H1 (cell line): ENCODE results near the gene ACTR2. TPM values are rescaled to one million over a fixed set of nuclear protein-coding genes. Genes with fewer than 3 reads are reported as not detected.

Experiments
- CTCF ChIA-PET: fragments of 300-600 bp; sonication (Branson Sonifier 250); formaldehyde crosslinking; loops from one replicate; lab custom pipeline; 2021; ENCODE audit not compliant: partially characterized antibody; lab: Charles Lee
- POLR2A ChIA-PET: fragments of 300-600 bp; sonication (Branson Sonifier 250); formaldehyde crosslinking; loops from one replicate; lab custom pipeline; 2021; ENCODE audit warnings: inconsistent platforms; ENCODE audit not compliant: partially characterized antibody; lab: Charles Lee
- DNase-seq, 2 experiments: peaks; one replicate each; pipeline versions ENCODE4 v3.0.0 to v3.0.0-alpha.2; 2010 to 2022; ENCODE audit warnings: low spot score in 2 of 2, low read depth in 1 of 2, mixed read lengths in 1 of 2
- FAIRE-seq: peaks from 2 replicates; lab custom pipeline; 2011; peaks lifted over from hg19 to GRCh38; lab: Jason Lieb, UNC
- H2AFZ ChIP-seq: 2 replicates; pipeline ENCODE4 v1.8.1; 2012; ENCODE audit warnings: low read length, inconsistent platforms
- H2AK5ac ChIP-seq: 2 replicates; pipeline ENCODE4 v1.6.1; 2013; ENCODE audit warnings: low read depth, low read length
- H2BK120ac ChIP-seq: replicated peaks from 2 replicates; pipeline ENCODE3; 2013; ENCODE audit warnings: low read depth, low read length, inconsistent platforms
- H2BK12ac ChIP-seq: 2 replicates; pipeline ENCODE4 v1.6.1; 2013; ENCODE audit warnings: low read depth, low read length
- H2BK15ac ChIP-seq: 2 replicates; pipeline ENCODE4 v1.6.1; 2013; ENCODE audit warnings: low read length
- H2BK20ac ChIP-seq: 2 replicates; pipeline ENCODE4 v1.6.1; 2013; ENCODE audit warnings: low read length
- H2BK5ac ChIP-seq: 2 replicates; pipeline ENCODE4 v1.6.1; 2013; ENCODE audit warnings: low read depth, low read length
- H3K14ac ChIP-seq: 2 replicates; pipeline ENCODE4 v1.6.1; 2013; ENCODE audit warnings: inconsistent platforms; ENCODE audit not compliant: insufficient read length
- H3K18ac ChIP-seq: 2 replicates; pipeline ENCODE4 v1.6.1; 2013; ENCODE audit warnings: low read length; ENCODE audit errors: extremely low read depth
- H3K23ac ChIP-seq: 2 replicates; pipeline ENCODE4 v1.6.1; 2013; ENCODE audit warnings: inconsistent platforms; ENCODE audit not compliant: insufficient read length
- H3K23me2 ChIP-seq: 2 replicates; pipeline ENCODE4 v1.6.1; 2013; ENCODE audit warnings: low read depth, low read length
- H3K27ac ChIP-seq: 2 replicates; pipeline ENCODE4 v1.6.1; 2011; ENCODE audit warnings: low read depth, low read length, inconsistent platforms
- H3K27me3 ChIP-seq, 4 experiments: replicated peaks in 1 of 4; 1 replicate in 1 of 4; 2 replicates in 3 of 4; pipeline versions ENCODE4 v1.6.1 to v1.8.1; 2011 to 2013; ENCODE audit warnings: low read length in 3 of 4, mild to moderate bottlenecking in 3 of 4, inconsistent platforms in 2 of 4, mixed read lengths in 2 of 4, moderate library complexity in 1 of 4; ENCODE audit not compliant: control insufficient read depth in 3 of 4, insufficient read depth in 3 of 4; ENCODE audit errors: extremely low read depth in 1 of 4
- H3K36me3 ChIP-seq, 4 experiments: 2 replicates each; pipeline versions ENCODE4 v1.6.1 to v1.8.1; 2011 to 2013; ENCODE audit warnings: mild to moderate bottlenecking in 4 of 4, low read length in 3 of 4, moderate library complexity in 2 of 4, control low read depth in 1 of 4, inconsistent platforms in 1 of 4; ENCODE audit not compliant: insufficient read depth in 4 of 4, control insufficient read depth in 2 of 4
- H3K4ac ChIP-seq: replicated peaks from 2 replicates; pipeline ENCODE3; 2013; ENCODE audit warnings: low read length, low read depth, mixed read lengths, inconsistent platforms; ENCODE audit not compliant: insufficient read length
- H3K4me1 ChIP-seq, 4 experiments: replicated peaks in 1 of 4; 1 replicate in 1 of 4; 2 replicates in 3 of 4; pipeline versions ENCODE4 v1.6.1 to v1.8.1; 2011 to 2013; ENCODE audit warnings: low read length in 3 of 4, inconsistent platforms in 2 of 4, mixed read lengths in 1 of 4; ENCODE audit not compliant: insufficient read depth in 4 of 4, control insufficient read depth in 3 of 4
- H3K4me2 ChIP-seq, 2 experiments: 2 replicates each; pipeline versions ENCODE4 v1.6.1 to v1.8.1; 2011 to 2013; ENCODE audit warnings: low read depth in 2 of 2, low read length in 2 of 2, control low read depth in 1 of 2, inconsistent platforms in 1 of 2, mild to moderate bottlenecking in 1 of 2; ENCODE audit not compliant: insufficient read depth in 1 of 2
- H3K4me3 ChIP-seq, 4 experiments: fragments of 200-600, 300-600 bp in 1 of 4; sonication (generic), shearing (Covaris generic), sonication (Bioruptor Twin) in 1 of 4; 2 replicates each; pipeline versions ENCODE4 v1.5.1 to v1.8.1; 2011 to 2016; ENCODE audit warnings: low read length in 4 of 4, low read depth in 3 of 4, control low read depth in 2 of 4, inconsistent platforms in 2 of 4, mild to moderate bottlenecking in 2 of 4, mixed read lengths in 1 of 4, moderate library complexity in 1 of 4; ENCODE audit not compliant: insufficient read depth in 2 of 4; ENCODE audit errors: extremely low read depth in 1 of 4
- H3K56ac ChIP-seq: replicated peaks from 2 replicates; pipeline ENCODE3; 2013; ENCODE audit warnings: low read depth, mild to moderate bottlenecking, mixed read lengths, low read length, inconsistent platforms; ENCODE audit not compliant: insufficient read length
- H3K79me1 ChIP-seq: 2 replicates; pipeline ENCODE4 v1.6.1; 2013; ENCODE audit warnings: low read depth, low read length, control low read depth
- H3K79me2 ChIP-seq, 2 experiments: 2 replicates each; pipeline versions ENCODE4 v1.6.1 to v1.8.1; 2012 to 2013; ENCODE audit warnings: low read length in 2 of 2, mild to moderate bottlenecking in 2 of 2, inconsistent platforms in 1 of 2; ENCODE audit not compliant: insufficient read depth in 2 of 2, control insufficient read depth in 1 of 2
- H3K9ac ChIP-seq, 4 experiments: replicated peaks in 1 of 4; 1 replicate in 1 of 4; 2 replicates in 3 of 4; pipeline versions ENCODE4 v1.6.1 to v1.8.1; 2011 to 2013; ENCODE audit warnings: low read depth in 3 of 4, low read length in 3 of 4, control low read depth in 2 of 4, mild to moderate bottlenecking in 2 of 4, moderate library complexity in 2 of 4, inconsistent platforms in 1 of 4; ENCODE audit errors: extremely low read depth in 1 of 4
- H3K9me3 ChIP-seq, 2 experiments: 2 replicates each; pipeline versions ENCODE4 v1.6.1 to v1.8.1; 2012 to 2013; ENCODE audit warnings: mild to moderate bottlenecking in 2 of 2, moderate library complexity in 2 of 2, control low read depth in 1 of 2, inconsistent platforms in 1 of 2, low read depth in 1 of 2, low read length in 1 of 2, mixed read lengths in 1 of 2; ENCODE audit not compliant: insufficient read depth in 2 of 2
- H4K20me1 ChIP-seq, 2 experiments: replicated peaks in 1 of 2; 2 replicates each; pipeline versions ENCODE3 to v1.8.1; 2011 to 2013; ENCODE audit warnings: inconsistent platforms in 2 of 2, low read length in 2 of 2, mild to moderate bottlenecking in 1 of 2; ENCODE audit not compliant: insufficient read depth in 2 of 2, control insufficient read depth in 1 of 2
- H4K5ac ChIP-seq: 2 replicates; pipeline ENCODE4 v1.6.1; 2013; ENCODE audit warnings: low read length, low read depth, mixed read lengths, inconsistent platforms; ENCODE audit not compliant: insufficient read length
- H4K8ac ChIP-seq: 2 replicates; pipeline ENCODE4 v1.8.0; 2013; ENCODE audit warnings: mild to moderate bottlenecking, moderate library complexity, low read length, inconsistent platforms; ENCODE audit not compliant: insufficient read depth; ENCODE audit errors: extremely low read depth
- H4K91ac ChIP-seq: replicated peaks from 2 replicates; pipeline ENCODE3; 2013; ENCODE audit warnings: low read length, mixed read lengths, inconsistent platforms; ENCODE audit not compliant: insufficient read length
- CTBP2 ChIP-seq: IDR thresholded peaks from 2 replicates; pipeline ENCODE4 v1.7.0; 2011; ENCODE audit warnings: borderline replicate concordance, mild to moderate bottlenecking, moderate library complexity, mixed read lengths, low read length; ENCODE audit not compliant: insufficient read depth, insufficient read length
- EGR1 ChIP-seq: IDR thresholded peaks from 2 replicates; pipeline ENCODE4 v1.6.1; 2011; ENCODE audit warnings: low read depth, low read length, borderline replicate concordance
- EP300 ChIP-seq, 2 experiments: IDR thresholded peaks; 1 replicate in 1 of 2; 2 replicates in 1 of 2; pipeline ENCODE4 v1.6.1; 2011 to 2012; ENCODE audit warnings: low read depth in 2 of 2, low read length in 2 of 2, mild to moderate bottlenecking in 2 of 2, borderline replicate concordance in 1 of 2, inconsistent platforms in 1 of 2, moderate library complexity in 1 of 2
- KDM5A ChIP-seq: fragments of 200-600 bp; IDR thresholded peaks from 2 replicates; pipeline ENCODE4 v1.7.1; 2012; ENCODE audit warnings: mild to moderate bottlenecking, low read length, inconsistent platforms, mixed read lengths
- POLR2A ChIP-seq, 2 experiments: IDR thresholded peaks; 1 replicate in 1 of 2; 2 replicates in 1 of 2; pipeline ENCODE4 v1.6.1; 2011; ENCODE audit warnings: low read depth in 2 of 2, low read length in 2 of 2, mild to moderate bottlenecking in 2 of 2; ENCODE audit errors: control extremely low read depth in 1 of 2
- POLR2AphosphoS5 ChIP-seq: IDR thresholded peaks from 2 replicates; pipeline ENCODE4 v1.6.1; 2011; ENCODE audit warnings: low read depth, low read length
- RAD21 ChIP-seq, 2 experiments: IDR thresholded peaks in 1 of 2; conservative IDR thresholded peaks in 1 of 2; 2 replicates each; pipeline ENCODE4 v1.6.1; 2011; ENCODE audit warnings: low read depth in 2 of 2, low read length in 2 of 2, improper control_type of control experiment in 1 of 2, inconsistent platforms in 1 of 2, mild to moderate bottlenecking in 1 of 2, moderate library complexity in 1 of 2
- RFX5 ChIP-seq: IDR thresholded peaks from 2 replicates; pipeline ENCODE4 v1.6.1; 2011; ENCODE audit warnings: low read depth, low read length, improper control_type of control experiment, borderline replicate concordance
- TCF12 ChIP-seq: IDR thresholded peaks from 2 replicates; pipeline ENCODE4 v1.6.1; 2011; ENCODE audit warnings: low read depth, mild to moderate bottlenecking, low read length
- TEAD4 ChIP-seq: IDR thresholded peaks from 2 replicates; pipeline ENCODE4 v1.6.1; 2012; ENCODE audit warnings: low read depth, low read length, inconsistent platforms, mixed read lengths
- WGBS, 2 experiments: shearing (Covaris generic) in 1 of 2; methylation state at CpG; one replicate each; pipeline versions ENCODE4 v1.1.6 to v1.1.7; 2013 to 2015; ENCODE audit warnings: low lambda C conversion rate in 2 of 2, mixed read lengths in 2 of 2, inconsistent platforms in 1 of 2, low coverage in 1 of 2, missing lambda C conversion rate in 1 of 2; ENCODE audit not compliant: insufficient replicate concordance in 2 of 2, insufficient coverage in 1 of 2, insufficient read length in 1 of 2; ENCODE audit errors: extremely low coverage in 1 of 2, missing lambda C conversion rate in 1 of 2; 5-methylcytosine and 5-hydroxymethylcytosine counted together
- polyA plus RNA-seq, 7 experiments: library from polyadenylated mRNA; depleted of rRNA in 3 of 7; stranded (reverse) in 5 of 7; unstranded in 2 of 7; fragments of >200 nt in 5 of 7; fragments of 200-250 nt in 2 of 7; gene quantifications; 1 replicate in 5 of 7; 2 replicates in 1 of 7; 4 replicates in 1 of 7; pipeline versions ENCODE4 v1.2.1 to v1.2.3, GENCODE V29; 2011 to 2013; ENCODE audit warnings: missing spikeins in 2 of 7, mixed read lengths in 2 of 7
- total RNA-seq: library from RNA; stranded (reverse); fragmentation: NEBNext Ultra II Directional; extraction: Animal tissue kit (Norgen Biotek cat#: 25700); gene quantifications from 2 replicates; pipeline ENCODE4 v1.2.1, GENCODE V29; 2021
- TF ChIP-seq, protein P1 (sequence below), 3 experiments: IDR thresholded peaks; 1 replicate in 2 of 3; 2 replicates in 1 of 3; pipeline versions ENCODE4 v1.5.1 to v1.6.1; 2011; ENCODE audit warnings: low read length in 3 of 3, mild to moderate bottlenecking in 3 of 3, inconsistent platforms in 2 of 3, low read depth in 1 of 3, moderate library complexity in 1 of 3; ENCODE audit not compliant: insufficient read depth in 1 of 3; ENCODE audit errors: control extremely low read depth in 1 of 3

ACTR2 gene
- total and polyA plus RNA-seq, 2 of the 8 experiments (the other 6 are each of a cell fraction or from before 2014, with no cell fraction given), result 28.3 to 171 TPM

DNA sequence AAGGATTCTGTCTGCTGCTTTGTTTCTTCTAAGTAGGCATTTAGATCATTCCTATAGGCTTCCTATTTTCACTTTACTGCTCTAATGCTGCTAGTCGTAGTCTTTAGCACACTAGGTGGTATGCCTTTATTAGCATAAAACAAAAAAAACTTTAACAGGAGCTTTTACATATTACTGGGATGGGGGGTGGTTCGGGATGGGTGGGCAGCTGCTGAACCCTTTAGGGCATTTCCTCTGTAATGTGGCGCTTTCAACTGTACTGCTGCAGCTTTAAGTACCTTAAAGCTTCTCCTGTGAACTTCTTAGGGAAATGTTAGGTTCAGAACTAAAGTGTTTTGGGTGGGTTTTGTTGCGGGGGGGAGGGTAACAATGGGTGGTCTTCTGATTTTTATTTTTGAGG, 41.3 kb downstream of the ACTR2 start:
- Histone ChIP-seq H4K20me1 (peaks cover 2 to 10% of the 10 kb centered on the region in 2 experiments), H2BK5ac (no peak overlapping the region), H3K79me1 (no peaks in the 10 kb centered on the region), H3K56ac (no peak overlapping the region), H3K36me3 (peaks cover 0 to 23% (median 12%) of the 10 kb centered on the region in 4 experiments; a peak in 6 of 8 replicates), H4K91ac (no peak overlapping the region), H2AK5ac (no peak overlapping the region), H3K14ac (no peak overlapping the region), H4K8ac (no peak overlapping the region), H2BK120ac (no peak overlapping the region), H3K27ac (no peak overlapping the region), H3K9me3 (no peaks in the 10 kb centered on the region), H3K23me2 (no peaks in the 10 kb centered on the region), H3K4me2 (no peak overlapping the region), H4K5ac (no peak overlapping the region), H3K9ac (no peak overlapping the region), H3K4me1 (peaks cover 0 to 4% (median 2%) of the 10 kb centered on the region in 4 experiments; a peak in 1 of 7 replicates), H3K4ac (no peak overlapping the region), H3K23ac (no peak overlapping the region), H2BK20ac (no peak overlapping the region), H3K79me2 (no peaks in the 10 kb centered on the region), H3K27me3 (peaks cover 4 to 21% (median 17%) of the 10 kb centered on the region in 4 experiments), H2BK12ac (no peak overlapping the region), H3K18ac (no peak overlapping the region), H2AFZ (no peak overlapping the region), H2BK15ac (no peak overlapping the region), H3K4me3 (no peak overlapping the region)
- FAIRE-seq (no peak), DNase-seq (no peak)
- POLR2A ChIA-PET, result interaction anchor here (1.9 kb wide), 1 partner anchor 24 kb away, joined by 5 read pairs; no protein-coding TSS in a partner anchor
- WGBS, 2 experiments, result 46% methylated on average over 4 of the region's 4 CpGs; no CpG with 5 or more reads in 1 of the 2 experiments
- CTCF ChIA-PET, result interaction anchor here (1.8 kb wide), 1 partner anchor 12 kb away, joined by 6 read pairs; no protein-coding TSS in a partner anchor
- TF ChIP-seq RAD21 (IDR thresholded peaks at IDR 0.05 in 1 of 2, conservative IDR thresholded peaks at IDR 0.05 in 1 of 2; ENCODE audit: low read depth in 2 of 2, low read length in 2 of 2), result no peak
- no peak for TF ChIP-seq CTBP2
- no peak for TF ChIP-seq EGR1
- no peak for TF ChIP-seq POLR2AphosphoS5
- TF ChIP-seq, protein P1, sequence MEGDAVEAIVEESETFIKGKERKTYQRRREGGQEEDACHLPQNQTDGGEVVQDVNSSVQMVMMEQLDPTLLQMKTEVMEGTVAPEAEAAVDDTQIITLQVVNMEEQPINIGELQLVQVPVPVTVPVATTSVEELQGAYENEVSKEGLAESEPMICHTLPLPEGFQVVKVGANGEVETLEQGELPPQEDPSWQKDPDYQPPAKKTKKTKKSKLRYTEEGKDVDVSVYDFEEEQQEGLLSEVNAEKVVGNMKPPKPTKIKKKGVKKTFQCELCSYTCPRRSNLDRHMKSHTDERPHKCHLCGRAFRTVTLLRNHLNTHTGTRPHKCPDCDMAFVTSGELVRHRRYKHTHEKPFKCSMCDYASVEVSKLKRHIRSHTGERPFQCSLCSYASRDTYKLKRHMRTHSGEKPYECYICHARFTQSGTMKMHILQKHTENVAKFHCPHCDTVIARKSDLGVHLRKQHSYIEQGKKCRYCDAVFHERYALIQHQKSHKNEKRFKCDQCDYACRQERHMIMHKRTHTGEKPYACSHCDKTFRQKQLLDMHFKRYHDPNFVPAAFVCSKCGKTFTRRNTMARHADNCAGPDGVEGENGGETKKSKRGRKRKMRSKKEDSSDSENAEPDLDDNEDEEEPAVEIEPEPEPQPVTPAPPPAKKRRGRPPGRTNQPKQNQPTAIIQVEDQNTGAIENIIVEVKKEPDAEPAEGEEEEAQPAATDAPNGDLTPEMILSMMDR (IDR thresholded peaks at IDR 0.05; ENCODE audit: control extremely low read depth in 1 of 3, insufficient read depth in 1 of 3, low read depth in 1 of 3, low read length in 3 of 3), result no peak
- no peak for TF ChIP-seq TEAD4
- no peak for TF ChIP-seq KDM5A
- TF ChIP-seq TCF12, result no peak
- TF ChIP-seq EP300 (IDR thresholded peaks at IDR 0.05; ENCODE audit: borderline replicate concordance in 1 of 2, low read depth in 2 of 2, low read length in 2 of 2), result no peak
- TF ChIP-seq RFX5, result no peak
- no peak for TF ChIP-seq POLR2A (IDR thresholded peaks at IDR 0.05; ENCODE audit: control extremely low read depth in 1 of 2, low read depth in 2 of 2, low read length in 2 of 2)
